ENCODE data around the gene LGALS13.
A peak's percentile ranks its signal among the peaks of the same experiment; 100 is the strongest.

The LGALS13 gene

GRCh38 chr19:39602224-39602623, at the start of gene LGALS13:
TSS of gene LGALS13 (plus strand) at chr19:39602524. CDS start at chr19:39602569, 45 bp downstream.
- Histone ChIP-seq H3K9me3 (ENCODE audit: control insufficient read depth in 1 of 2, low read length in 2 of 2) (no peaks in the 10 kb centered on the region), H3K36me3 (ENCODE audit: control insufficient read depth in 1 of 2, insufficient read depth in 2 of 2, low read length in 2 of 2) (no peaks in the 10 kb centered on the region), H3K9ac (ENCODE audit: low read depth in 1 of 2, low read length in 2 of 2) (no peak within 1 kb of the TSS), H3K4me1 (ENCODE audit: control insufficient read depth in 1 of 2, insufficient read depth in 2 of 2, low read length in 2 of 2) (no peaks in the 10 kb centered on the region), H3K27ac (ENCODE audit: low read depth, low read length) (no peak within 1 kb of the TSS), H3K4me3 (ENCODE audit: low read depth in 1 of 2, low read length in 2 of 2) (no peak within 1 kb of the TSS), H3K27me3 (ENCODE audit: control insufficient read depth in 1 of 2, insufficient read depth in 2 of 2, low read length in 2 of 2) (peaks cover 0 to 4% of the 10 kb centered on the region in 2 donors)

DNA sequence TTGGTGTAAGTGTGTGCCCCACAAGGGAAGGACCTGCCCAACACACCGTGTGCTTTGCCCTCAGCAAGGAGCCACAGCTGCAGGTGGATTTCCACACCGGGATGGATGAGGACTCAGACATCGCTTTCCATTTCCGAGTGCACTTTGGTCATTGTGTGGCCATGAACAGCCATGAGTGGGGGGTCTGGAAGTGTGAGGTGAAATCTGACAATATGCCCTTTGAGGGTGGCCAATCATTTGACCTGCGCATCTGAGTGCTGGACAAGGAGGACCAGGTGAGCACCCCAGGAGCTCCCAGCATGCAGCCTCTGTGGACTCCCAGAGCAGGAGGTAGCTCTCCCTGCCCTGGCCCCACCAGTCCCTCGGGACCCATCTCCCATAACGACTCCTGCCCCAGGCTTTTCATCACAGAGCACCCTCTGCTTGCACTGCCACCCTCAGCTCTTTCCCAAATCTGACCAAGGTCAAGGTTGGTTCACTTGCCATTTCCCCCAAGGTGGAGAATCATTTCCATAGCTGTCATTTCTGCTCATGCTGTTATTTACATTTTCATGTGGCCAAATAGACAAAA, 49.2 kb upstream of the LGALS13 start:
- Histone ChIP-seq H3K36me3 (ENCODE audit: control insufficient read depth in 1 of 2, insufficient read depth in 2 of 2, low read length in 2 of 2) (no peaks in the 10 kb centered on the region), H3K9ac (ENCODE audit: low read depth in 1 of 2, low read length in 2 of 2) (no peak overlapping the region), H3K4me1 (ENCODE audit: control insufficient read depth in 1 of 2, insufficient read depth in 2 of 2, low read length in 2 of 2) (peaks cover 7 to 8% of the 10 kb centered on the region in 2 donors), H3K9me3 (ENCODE audit: control insufficient read depth in 1 of 2, low read length in 2 of 2) (no peaks in the 10 kb centered on the region), H3K27me3 (ENCODE audit: control insufficient read depth in 1 of 2, insufficient read depth in 2 of 2, low read length in 2 of 2) (peaks cover 0 to 4% of the 10 kb centered on the region in 2 donors), H3K27ac (ENCODE audit: low read depth, low read length) (no peak overlapping the region), H3K4me3 (ENCODE audit: low read depth in 1 of 2, low read length in 2 of 2) (no peak overlapping the region)

GRCh38 chr19:39554701-39555311, 47.5 kb upstream of the LGALS13 start:
- Histone ChIP-seq H3K4me1 (ENCODE audit: control insufficient read depth in 1 of 2, insufficient read depth in 2 of 2, low read length in 2 of 2) (peaks cover 8 to 17% of the 10 kb centered on the region in 2 donors), H3K27me3 (ENCODE audit: control insufficient read depth in 1 of 2, insufficient read depth in 2 of 2, low read length in 2 of 2) (peaks cover 0 to 4% of the 10 kb centered on the region in 2 donors), H3K4me3 (ENCODE audit: low read depth in 1 of 2, low read length in 2 of 2) (no peak overlapping the region)

GRCh38 chr19:39555883-39556282, 46.4 kb upstream of the LGALS13 start:
- H3K36me3 ChIP-seq (ENCODE audit: control insufficient read depth in 1 of 2, insufficient read depth in 2 of 2, low read length in 2 of 2): no peaks in the 10 kb centered on the region
- H3K27ac ChIP-seq (ENCODE audit: low read depth, low read length): no peak overlapping the region
- no peaks in the 10 kb centered on the region for H3K9me3 ChIP-seq (ENCODE audit: control insufficient read depth in 1 of 2, low read length in 2 of 2)
- H3K9ac ChIP-seq (ENCODE audit: low read depth in 1 of 2, low read length in 2 of 2): no peak overlapping the region
- H3K27me3 ChIP-seq (ENCODE audit: control insufficient read depth in 1 of 2, insufficient read depth in 2 of 2, low read length in 2 of 2): peaks cover 0 to 4% of the 10 kb centered on the region in 2 donors
- peaks cover 8 to 17% of the 10 kb centered on the region in 2 donors for H3K4me1 ChIP-seq (ENCODE audit: control insufficient read depth in 1 of 2, insufficient read depth in 2 of 2, low read length in 2 of 2)
- no peak overlapping the region for H3K4me3 ChIP-seq (ENCODE audit: low read depth in 1 of 2, low read length in 2 of 2)

More at GRCh38 chr19:39554701-39555311, 47.5 kb upstream of the LGALS13 start:
- Histone ChIP-seq H3K9me3 (ENCODE audit: control insufficient read depth in 1 of 2, low read length in 2 of 2) (no peaks in the 10 kb centered on the region), H3K36me3 (ENCODE audit: control insufficient read depth in 1 of 2, insufficient read depth in 2 of 2, low read length in 2 of 2) (no peaks in the 10 kb centered on the region), H3K27ac (ENCODE audit: low read depth, low read length) (no peak overlapping the region), H3K9ac (ENCODE audit: low read depth in 1 of 2, low read length in 2 of 2) (no peak overlapping the region)

DNA sequence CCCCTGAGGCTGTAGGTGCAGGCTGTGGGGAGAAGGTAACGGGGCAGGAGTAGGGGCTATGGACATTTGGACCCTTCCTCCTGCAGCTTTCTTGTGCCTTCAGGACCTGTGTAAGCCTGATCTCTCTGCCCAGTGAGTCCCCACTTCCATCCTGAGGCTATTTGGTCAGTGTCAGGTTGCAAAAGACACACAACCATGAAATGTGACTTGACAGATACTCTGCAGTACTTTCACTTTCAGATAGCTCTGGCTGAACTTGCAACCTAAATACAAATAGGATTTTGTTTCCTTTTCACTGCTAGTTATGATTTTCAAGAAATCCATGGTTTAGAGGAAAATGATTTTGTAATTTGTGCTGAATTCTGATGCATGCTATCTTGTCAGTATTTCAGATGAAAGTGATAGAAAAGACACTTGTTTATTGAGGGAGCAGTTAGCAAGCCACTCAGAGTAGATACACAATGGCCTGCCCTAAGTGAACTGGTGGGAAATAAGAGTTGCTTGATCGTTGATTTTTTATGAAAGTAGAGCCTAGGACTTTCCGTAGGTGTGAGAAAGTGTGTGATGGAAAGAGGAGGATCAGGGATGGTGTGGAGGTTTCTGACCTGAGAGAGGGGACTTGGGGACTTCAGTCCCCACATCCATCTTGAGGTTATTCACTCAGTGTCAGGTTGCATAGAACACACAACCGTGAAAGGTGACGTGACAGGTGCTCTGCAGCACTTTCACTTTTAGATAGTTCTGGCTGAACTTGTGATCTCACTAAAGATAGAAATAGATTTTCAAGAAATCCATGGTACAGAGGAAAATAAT, 44.3 kb upstream of the LGALS13 start:
- Histone ChIP-seq H3K27me3 (ENCODE audit: control insufficient read depth in 1 of 2, insufficient read depth in 2 of 2, low read length in 2 of 2) (peaks cover 0 to 4% of the 10 kb centered on the region in 2 donors), H3K9ac (ENCODE audit: low read depth in 1 of 2, low read length in 2 of 2) (no peak overlapping the region), H3K4me1 (ENCODE audit: control insufficient read depth in 1 of 2, insufficient read depth in 2 of 2, low read length in 2 of 2) (peaks cover 8 to 17% of the 10 kb centered on the region in 2 donors), H3K27ac (ENCODE audit: low read depth, low read length) (no peak overlapping the region), H3K36me3 (ENCODE audit: control insufficient read depth in 1 of 2, insufficient read depth in 2 of 2, low read length in 2 of 2) (no peaks in the 10 kb centered on the region), H3K4me3 (ENCODE audit: low read depth in 1 of 2, low read length in 2 of 2) (peak overlapping the region; percentile 30 to 32), H3K9me3 (ENCODE audit: control insufficient read depth in 1 of 2, low read length in 2 of 2) (no peaks in the 10 kb centered on the region)

DNA sequence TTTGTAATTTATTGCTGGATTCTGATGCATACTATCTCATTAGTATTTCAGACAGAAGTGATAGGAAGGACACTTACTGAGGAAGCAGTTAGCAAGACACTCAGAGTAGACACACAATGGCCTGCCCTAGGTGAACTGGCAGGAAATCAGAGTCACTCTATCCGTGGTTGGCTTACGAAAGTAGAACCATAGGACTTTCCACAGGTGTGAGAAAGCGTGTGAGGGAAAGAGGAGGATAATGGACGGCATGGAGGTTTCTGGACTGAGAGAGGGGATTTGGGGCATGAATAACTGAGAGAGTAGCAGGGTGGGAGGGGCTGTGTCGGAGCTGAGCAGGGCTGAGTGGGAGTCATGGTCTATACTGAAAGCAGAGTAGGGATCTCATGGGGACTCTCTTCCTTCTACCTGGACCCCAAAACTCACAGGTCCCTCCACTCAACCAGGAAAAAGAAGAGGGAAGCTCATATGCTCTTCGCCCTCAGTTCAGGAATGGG, 43.7 kb upstream of the LGALS13 start:
- peaks cover 8 to 17% of the 10 kb centered on the region in 2 donors for H3K4me1 ChIP-seq (ENCODE audit: control insufficient read depth in 1 of 2, insufficient read depth in 2 of 2, low read length in 2 of 2)
- H3K27me3 ChIP-seq (ENCODE audit: control insufficient read depth in 1 of 2, insufficient read depth in 2 of 2, low read length in 2 of 2): no peaks in the 10 kb centered on the region
- H3K4me3 ChIP-seq (ENCODE audit: low read depth in 1 of 2, low read length in 2 of 2): peak overlapping the region in 1 of 2 donors; percentile 32
- no peak overlapping the region for H3K27ac ChIP-seq (ENCODE audit: low read depth, low read length)
- H3K9me3 ChIP-seq (ENCODE audit: control insufficient read depth in 1 of 2, low read length in 2 of 2): no peaks in the 10 kb centered on the region
- H3K9ac ChIP-seq (ENCODE audit: low read depth in 1 of 2, low read length in 2 of 2): no peak overlapping the region
- H3K36me3 ChIP-seq (ENCODE audit: control insufficient read depth in 1 of 2, insufficient read depth in 2 of 2, low read length in 2 of 2): no peaks in the 10 kb centered on the region

GRCh38 chr19:39563408-39563807, 38.9 kb upstream of the LGALS13 start:
- no peaks in the 10 kb centered on the region for H3K9me3 ChIP-seq (ENCODE audit: control insufficient read depth in 1 of 2, low read length in 2 of 2)
- no peaks in the 10 kb centered on the region for H3K36me3 ChIP-seq (ENCODE audit: control insufficient read depth in 1 of 2, insufficient read depth in 2 of 2, low read length in 2 of 2)
- H3K27ac ChIP-seq (ENCODE audit: low read depth, low read length): no peak overlapping the region

DNA sequence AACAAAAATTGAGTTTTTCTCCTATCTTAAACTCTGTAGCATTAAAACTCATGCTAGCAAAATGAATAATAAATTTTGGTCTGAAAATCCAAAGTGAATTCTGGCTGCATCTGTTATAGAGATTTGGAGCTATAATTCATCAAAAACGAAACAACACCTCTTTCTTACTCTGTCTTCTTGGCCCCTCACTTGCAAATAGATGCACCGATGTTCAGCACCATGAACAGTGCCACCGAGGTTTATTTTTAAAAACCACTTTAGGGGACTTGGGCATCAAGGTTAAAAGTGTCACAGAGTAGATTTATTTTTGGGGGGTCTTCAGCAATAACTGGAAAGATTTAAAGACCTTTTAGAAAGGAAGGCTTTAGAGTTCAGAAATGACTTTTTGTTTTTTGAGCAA, 36.3 kb upstream of the LGALS13 start:
- H3K27me3 ChIP-seq (ENCODE audit: control insufficient read depth in 1 of 2, insufficient read depth in 2 of 2, low read length in 2 of 2): no peaks in the 10 kb centered on the region
- no peaks in the 10 kb centered on the region for H3K9me3 ChIP-seq (ENCODE audit: control insufficient read depth in 1 of 2, low read length in 2 of 2)
- no peak overlapping the region for H3K4me3 ChIP-seq (ENCODE audit: low read depth in 1 of 2, low read length in 2 of 2)
- H3K27ac ChIP-seq (ENCODE audit: low read depth, low read length): no peak overlapping the region
- H3K36me3 ChIP-seq (ENCODE audit: control insufficient read depth in 1 of 2, insufficient read depth in 2 of 2, low read length in 2 of 2): no peaks in the 10 kb centered on the region
- no peaks in the 10 kb centered on the region for H3K4me1 ChIP-seq (ENCODE audit: control insufficient read depth in 1 of 2, insufficient read depth in 2 of 2, low read length in 2 of 2)
- no peak overlapping the region for H3K9ac ChIP-seq (ENCODE audit: low read depth in 1 of 2, low read length in 2 of 2)

More at GRCh38 chr19:39563408-39563807, 38.9 kb upstream of the LGALS13 start:
- Histone ChIP-seq H3K27me3 (ENCODE audit: control insufficient read depth in 1 of 2, insufficient read depth in 2 of 2, low read length in 2 of 2) (no peaks in the 10 kb centered on the region), H3K9ac (ENCODE audit: low read depth in 1 of 2, low read length in 2 of 2) (no peak overlapping the region), H3K4me1 (ENCODE audit: control insufficient read depth in 1 of 2, insufficient read depth in 2 of 2, low read length in 2 of 2) (peaks cover 0 to 6% of the 10 kb centered on the region in 2 donors), H3K4me3 (ENCODE audit: low read depth in 1 of 2, low read length in 2 of 2) (no peak overlapping the region)

- no peaks in the 10 kb centered on the region for H3K4me1 ChIP-seq (ENCODE audit: control insufficient read depth in 1 of 2, insufficient read depth in 2 of 2, low read length in 2 of 2)
- no peak overlapping the region for H3K9ac ChIP-seq (ENCODE audit: low read depth in 1 of 2, low read length in 2 of 2)
- no peak overlapping the region for H3K4me3 ChIP-seq (ENCODE audit: low read depth in 1 of 2, low read length in 2 of 2)
- no peaks in the 10 kb centered on the region for H3K9me3 ChIP-seq (ENCODE audit: control insufficient read depth in 1 of 2, low read length in 2 of 2)
- no peaks in the 10 kb centered on the region for H3K36me3 ChIP-seq (ENCODE audit: control insufficient read depth in 1 of 2, insufficient read depth in 2 of 2, low read length in 2 of 2)
- H3K27me3 ChIP-seq (ENCODE audit: control insufficient read depth in 1 of 2, insufficient read depth in 2 of 2, low read length in 2 of 2): no peaks in the 10 kb centered on the region
- H3K27ac ChIP-seq (ENCODE audit: low read depth, low read length): no peak overlapping the region
Observed at GRCh38 chr19:39568604-39569003, 33.7 kb upstream of the LGALS13 start.

DNA sequence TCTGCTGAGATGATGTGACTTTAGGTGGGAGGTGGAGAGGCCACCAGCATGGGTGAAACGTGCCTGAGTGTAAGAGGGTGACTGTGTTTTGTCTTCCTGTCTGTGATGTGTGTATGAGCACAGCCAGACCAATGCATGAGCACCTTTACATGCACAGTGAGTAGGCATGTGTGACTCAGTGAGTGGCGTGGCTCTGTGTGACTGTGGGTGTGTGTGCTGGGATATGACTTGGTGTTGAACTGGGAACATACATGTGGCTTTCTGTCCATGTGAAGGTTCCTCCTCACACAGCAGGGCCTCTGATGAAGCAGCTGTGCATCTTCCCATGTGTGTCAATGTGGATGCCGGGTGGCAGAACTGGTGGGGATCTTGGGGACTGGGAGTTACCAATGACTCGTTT, 19.9 kb upstream of the LGALS13 start:
- H3K9me3 ChIP-seq (ENCODE audit: control insufficient read depth in 1 of 2, low read length in 2 of 2): no peaks in the 10 kb centered on the region
- no peak overlapping the region for H3K27ac ChIP-seq (ENCODE audit: low read depth, low read length)
- no peak overlapping the region for H3K9ac ChIP-seq (ENCODE audit: low read depth in 1 of 2, low read length in 2 of 2)
- no peaks in the 10 kb centered on the region for H3K4me1 ChIP-seq (ENCODE audit: control insufficient read depth in 1 of 2, insufficient read depth in 2 of 2, low read length in 2 of 2)
- peaks cover 0 to 3% of the 10 kb centered on the region in 2 donors for H3K27me3 ChIP-seq (ENCODE audit: control insufficient read depth in 1 of 2, insufficient read depth in 2 of 2, low read length in 2 of 2)
- no peaks in the 10 kb centered on the region for H3K36me3 ChIP-seq (ENCODE audit: control insufficient read depth in 1 of 2, insufficient read depth in 2 of 2, low read length in 2 of 2)
- H3K4me3 ChIP-seq (ENCODE audit: low read depth in 1 of 2, low read length in 2 of 2): no peak overlapping the region

Data from duodenal mucosa (tissue), 2 donors.